Effector CD8-positive, alpha-beta T cell (primary cell): ENCODE results near the gene STOM.
"Not testable (repeated sequence)": the region's sequence is repeated elsewhere in the genome, so short reads cannot be mapped to it uniquely, and the experiment has no call there.

Experiments
- DNase-seq: peaks from one replicate; lab custom pipeline; 2025; lab: John Stamatoyannopoulos, UW

STOM gene

GRCh38 chr9:121300283-121301119 is 69.5 kb downstream of the STOM start:
- no peak for DNase-seq

- DNase-seq, result no peak
These were observed 70.4 kb downstream of the STOM start for GRCh38 chr9:121299467-121300282.

GRCh38 chr9:121298689-121299466 is 71.2 kb downstream of the STOM start:
- no peak for DNase-seq

- DNase-seq, result no peak
These were observed 72.0 kb downstream of the STOM start for GRCh38 chr9:121298016-121298538.

GRCh38 chr9:121297389-121297788 is 72.7 kb downstream of the STOM start:
- DNase-seq, result no peak

- DNase-seq, result no peak
These were observed 73.6 kb downstream of the STOM start for GRCh38 chr9:121296213-121297127.

GRCh38 chr9:121295662-121296191 is 74.3 kb downstream of the STOM start:
- no peak for DNase-seq

GRCh38 chr9:121294866-121295661 is 75.0 kb downstream of the STOM start:
- DNase-seq, result no peak

- no peak for DNase-seq
These were observed 75.8 kb downstream of the STOM start for GRCh38 chr9:121294151-121294743.

- DNase-seq, result no peak
These were observed 77.2 kb downstream of the STOM start for GRCh38 chr9:121292801-121293241.

- no peak for DNase-seq
These were observed 78.0 kb downstream of the STOM start for GRCh38 chr9:121292051-121292450.

- DNase-seq, result not testable (repeated sequence)
These were observed 78.5 kb downstream of the STOM start for GRCh38 chr9:121291536-121291935.

GRCh38 chr9:121289772-121290370 is 80.2 kb downstream of the STOM start:
- DNase-seq, result no peak

- no peak for DNase-seq
These were observed 80.9 kb downstream of the STOM start for GRCh38 chr9:121289026-121289771.
